ENCODE measurements around the gene TGFBR2. TPM values are rescaled to one million over a fixed set of nuclear protein-coding genes. Genes with fewer than 3 reads are reported as not detected.
A peak's percentile ranks its signal among the peaks of the same experiment; 100 is the strongest.

Gene TGFBR2
- polyA plus RNA-seq (2013, experiment 1 of 2): 4.2 TPM
- 4.4 TPM for polyA plus RNA-seq (2013, experiment 2 of 2)

DNA sequence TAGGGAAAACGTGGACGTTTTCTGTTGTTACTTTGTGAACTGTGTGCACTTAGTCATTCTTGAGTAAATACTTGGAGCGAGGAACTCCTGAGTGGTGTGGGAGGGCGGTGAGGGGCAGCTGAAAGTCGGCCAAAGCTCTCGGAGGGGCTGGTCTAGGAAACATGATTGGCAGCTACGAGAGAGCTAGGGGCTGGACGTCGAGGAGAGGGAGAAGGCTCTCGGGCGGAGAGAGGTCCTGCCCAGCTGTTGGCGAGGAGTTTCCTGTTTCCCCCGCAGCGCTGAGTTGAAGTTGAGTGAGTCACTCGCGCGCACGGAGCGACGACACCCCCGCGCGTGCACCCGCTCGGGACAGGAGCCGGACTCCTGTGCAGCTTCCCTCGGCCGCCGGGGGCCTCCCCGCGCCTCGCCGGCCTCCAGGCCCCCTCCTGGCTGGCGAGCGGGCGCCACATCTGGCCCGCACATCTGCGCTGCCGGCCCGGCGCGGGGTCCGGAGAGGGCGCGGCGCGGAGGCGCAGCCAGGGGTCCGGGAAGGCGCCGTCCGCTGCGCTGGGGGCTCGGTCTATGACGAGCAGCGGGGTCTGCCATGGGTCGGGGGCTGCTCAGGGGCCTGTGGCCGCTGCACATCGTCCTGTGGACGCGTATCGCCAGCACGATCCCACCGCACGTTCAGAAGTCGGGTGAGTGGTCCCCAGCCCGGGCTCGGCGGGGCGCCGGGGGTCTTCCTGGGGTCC lies at the start of gene TGFBR2:
TSS of gene TGFBR2 (plus strand) at position 301 of the 731 bp plus-strand sequence. CDS start at position 584, 283 bp downstream.
- Histone ChIP-seq H3K27me3 (ENCODE audit: insufficient read depth, low read length) (peaks cover 19% of the 10 kb centered on the region; the same call in 1 of the 2 replicates), H3K9me3 (ENCODE audit: insufficient read depth, low read depth, low read length) (no peaks in the 10 kb centered on the region), H3K4me3 (ENCODE audit: low read length) (peak within 1 kb of the TSS; percentile 84), H3K27ac (ENCODE audit: low read depth, low read length) (peak within 1 kb of the TSS; percentile 55; the same call in 1 of the 2 replicates), H3K9ac (ENCODE audit: low read depth, low read length) (peak within 1 kb of the TSS; percentile 80), H3K36me3 (ENCODE audit: insufficient read depth, low read length) (no peaks in the 10 kb centered on the region), H3K4me1 (ENCODE audit: insufficient read depth, low read length) (peaks cover 22% of the 10 kb centered on the region)
- under 1% methylated on average over 71 of the region's 71 CpGs for WGBS

DNA sequence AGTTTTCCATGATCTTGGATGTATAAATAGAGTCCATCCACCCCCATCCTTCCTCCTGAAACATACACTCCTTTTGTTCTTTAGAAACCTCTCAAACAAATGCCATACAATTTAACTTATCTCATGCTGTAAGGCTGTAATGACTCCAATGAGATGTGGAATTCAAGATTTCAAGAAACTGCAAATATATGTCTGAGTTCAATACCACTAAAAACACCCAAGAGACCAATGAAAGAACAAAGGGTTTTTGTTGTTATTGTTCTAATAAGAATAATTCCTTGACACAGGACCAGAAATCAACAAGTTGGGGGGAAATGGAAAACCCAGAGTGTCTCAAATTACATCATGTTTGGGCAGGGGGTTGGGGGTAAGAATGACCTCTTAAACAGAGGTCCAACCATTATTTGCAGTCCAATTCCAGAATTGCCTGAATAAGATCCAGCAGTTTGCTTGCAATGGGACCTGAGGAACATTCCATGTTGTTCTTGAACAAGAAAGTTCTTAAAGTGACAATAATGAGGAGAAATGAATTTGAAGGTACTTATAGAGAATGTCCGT lies 48.6 kb upstream of the TGFBR2 start:
- Histone ChIP-seq H3K27ac (ENCODE audit: low read depth, low read length) (no peak overlapping the region), H3K4me1 (ENCODE audit: insufficient read depth, low read length) (peaks cover 7% of the 10 kb centered on the region), H3K27me3 (ENCODE audit: insufficient read depth, low read length) (no peaks in the 10 kb centered on the region), H3K36me3 (ENCODE audit: insufficient read depth, low read length) (no peaks in the 10 kb centered on the region), H3K9me3 (ENCODE audit: insufficient read depth, low read depth, low read length) (no peaks in the 10 kb centered on the region), H3K4me3 (ENCODE audit: low read length) (no peak overlapping the region), H3K9ac (ENCODE audit: low read depth, low read length) (no peak overlapping the region)
- WGBS: 100% methylated on average over 1 of the region's 1 CpG

DNA sequence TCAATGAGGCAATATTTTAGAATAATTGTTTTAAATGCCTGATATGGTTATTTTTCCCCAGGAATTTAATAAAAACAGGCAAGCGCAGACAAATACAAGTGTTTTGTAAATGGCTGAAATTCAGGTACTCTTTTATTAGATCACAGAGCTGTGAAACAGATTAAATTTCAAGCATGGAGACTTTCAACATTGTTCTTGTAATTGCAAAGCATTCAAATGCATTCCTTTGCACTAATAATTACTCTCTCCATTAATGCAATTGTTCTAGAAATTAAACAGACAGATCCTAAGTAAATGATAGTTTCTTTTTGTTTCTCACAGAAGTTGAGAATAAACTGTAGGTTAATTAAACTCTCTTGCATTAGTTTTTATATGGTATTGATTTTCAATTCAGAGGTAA lies 42.4 kb upstream of the TGFBR2 start:
- Histone ChIP-seq H3K9ac (ENCODE audit: low read depth, low read length) (no peak overlapping the region), H3K9me3 (ENCODE audit: insufficient read depth, low read depth, low read length) (no peaks in the 10 kb centered on the region)
- WGBS: 86% methylated on average over 1 of the region's 1 CpG

DNA sequence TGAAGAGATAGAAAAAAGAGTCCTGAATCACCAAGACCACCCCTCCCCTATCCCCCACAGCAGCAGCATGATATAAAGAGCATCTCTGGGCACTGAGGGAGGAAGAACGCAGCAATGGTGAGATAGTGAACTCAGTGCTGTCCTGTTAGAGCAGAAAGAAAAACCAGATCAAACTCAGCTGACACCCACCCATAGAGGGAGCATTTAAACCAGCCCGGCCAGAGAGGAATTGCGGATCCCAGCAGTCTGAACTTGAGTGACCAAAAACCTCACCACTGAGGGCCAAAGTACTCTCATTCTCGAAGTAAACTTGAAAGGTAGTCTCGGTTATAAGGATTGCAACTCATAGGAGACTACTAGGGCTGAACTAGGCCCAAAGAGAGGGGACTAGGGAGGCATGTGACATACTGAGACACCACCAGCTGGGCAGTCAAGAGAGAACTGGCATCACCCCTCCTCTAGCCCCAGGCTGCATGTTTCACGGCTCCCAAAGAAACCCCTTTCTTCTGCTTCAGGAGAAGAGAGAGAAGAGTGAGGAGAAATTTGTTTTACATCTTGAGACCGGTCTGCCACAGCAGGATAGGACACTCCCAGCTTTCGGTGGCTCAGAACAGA lies 39.2 kb upstream of the TGFBR2 start:
- Histone ChIP-seq H3K4me3 (ENCODE audit: low read length) (no peak overlapping the region), H3K36me3 (ENCODE audit: insufficient read depth, low read length) (no peaks in the 10 kb centered on the region), H3K9me3 (ENCODE audit: insufficient read depth, low read depth, low read length) (no peaks in the 10 kb centered on the region), H3K27me3 (ENCODE audit: insufficient read depth, low read length) (no peaks in the 10 kb centered on the region), H3K4me1 (ENCODE audit: insufficient read depth, low read length) (no peaks in the 10 kb centered on the region), H3K27ac (ENCODE audit: low read depth, low read length) (no peak overlapping the region), H3K9ac (ENCODE audit: low read depth, low read length) (no peak overlapping the region)
- 83% methylated on average over 8 of the region's 8 CpGs for WGBS

More for the DNA sequence above, 42.4 kb upstream of the TGFBR2 start:
- H3K4me3 ChIP-seq (ENCODE audit: low read length): no peak overlapping the region
- H3K27me3 ChIP-seq (ENCODE audit: insufficient read depth, low read length): no peaks in the 10 kb centered on the region
- no peaks in the 10 kb centered on the region for H3K36me3 ChIP-seq (ENCODE audit: insufficient read depth, low read length)
- H3K4me1 ChIP-seq (ENCODE audit: insufficient read depth, low read length): no peaks in the 10 kb centered on the region
- H3K27ac ChIP-seq (ENCODE audit: low read depth, low read length): no peak overlapping the region

DNA sequence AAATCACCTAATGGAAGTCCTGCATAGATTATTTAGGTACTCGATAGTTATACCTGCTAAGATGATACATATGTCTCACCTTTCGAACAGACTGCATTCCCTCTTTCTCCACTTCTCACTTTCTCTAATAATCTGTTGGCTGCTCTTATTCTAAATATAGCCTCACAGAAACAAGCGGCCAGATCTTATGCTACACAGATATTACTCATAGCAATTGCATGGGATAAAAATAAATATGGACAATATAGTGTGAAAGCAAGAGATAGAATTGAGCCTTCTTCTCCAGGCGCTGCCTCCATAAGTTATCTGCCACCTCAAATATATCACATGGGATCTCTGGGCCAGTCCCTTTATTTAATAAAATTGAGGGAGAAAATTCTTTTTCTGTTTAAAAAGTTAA lies 29.5 kb upstream of the TGFBR2 start:
- Histone ChIP-seq H3K27me3 (ENCODE audit: insufficient read depth, low read length) (no peaks in the 10 kb centered on the region), H3K9ac (ENCODE audit: low read depth, low read length) (no peak overlapping the region), H3K9me3 (ENCODE audit: insufficient read depth, low read depth, low read length) (no peaks in the 10 kb centered on the region), H3K27ac (ENCODE audit: low read depth, low read length) (no peak overlapping the region), H3K36me3 (ENCODE audit: insufficient read depth, low read length) (no peaks in the 10 kb centered on the region), H3K4me3 (ENCODE audit: low read length) (no peak overlapping the region), H3K4me1 (ENCODE audit: insufficient read depth, low read length) (peaks cover 10% of the 10 kb centered on the region; the same call in 1 of the 2 replicates)
- WGBS: 64% methylated on average over 3 of the region's 4 CpGs

DNA sequence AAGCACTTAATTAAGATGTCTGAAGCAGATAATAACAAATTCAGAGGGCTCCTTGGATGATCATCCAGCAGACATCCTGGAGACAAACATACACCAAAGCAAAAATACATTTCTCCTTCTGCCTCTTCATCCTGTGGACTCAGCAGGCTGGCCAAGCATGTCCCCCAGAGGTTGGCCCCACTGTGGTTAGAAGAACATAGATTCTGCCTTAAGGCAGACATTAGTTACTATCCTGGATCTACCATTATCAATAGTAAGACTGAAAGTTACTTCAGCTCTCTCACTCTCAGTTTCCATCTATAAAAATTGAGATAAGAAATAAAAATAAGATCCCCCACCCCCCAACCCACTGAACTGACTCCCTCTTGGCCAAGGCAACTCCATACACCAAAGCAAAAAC lies 28.6 kb upstream of the TGFBR2 start:
- Histone ChIP-seq H3K27ac (ENCODE audit: low read depth, low read length) (no peak overlapping the region), H3K27me3 (ENCODE audit: insufficient read depth, low read length) (no peaks in the 10 kb centered on the region), H3K4me3 (ENCODE audit: low read length) (no peak overlapping the region), H3K9ac (ENCODE audit: low read depth, low read length) (no peak overlapping the region), H3K4me1 (ENCODE audit: insufficient read depth, low read length) (peaks cover 11% of the 10 kb centered on the region; the same call in 1 of the 2 replicates), H3K9me3 (ENCODE audit: insufficient read depth, low read depth, low read length) (no peaks in the 10 kb centered on the region), H3K36me3 (ENCODE audit: insufficient read depth, low read length) (no peaks in the 10 kb centered on the region)

DNA sequence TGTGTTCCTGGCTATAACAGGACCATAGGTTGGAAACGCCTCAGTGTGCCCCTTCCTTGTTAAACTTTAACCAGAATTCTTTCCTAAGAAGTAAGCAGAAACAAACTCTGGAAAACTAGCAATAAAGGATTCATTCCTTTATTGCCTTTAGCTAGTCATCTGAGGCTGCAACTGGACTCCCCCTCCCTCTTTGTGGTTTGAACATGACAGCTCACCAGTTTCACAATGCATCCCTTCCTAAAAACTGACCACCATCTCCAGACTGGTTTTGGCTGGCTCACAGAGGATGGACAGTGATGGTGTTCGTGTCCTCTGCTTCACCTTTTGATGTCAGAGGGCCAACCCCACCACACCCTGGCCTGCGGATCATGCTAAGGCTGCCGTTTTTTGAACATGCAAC lies 27.9 kb upstream of the TGFBR2 start:
- Histone ChIP-seq H3K27ac (ENCODE audit: low read depth, low read length) (no peak overlapping the region), H3K36me3 (ENCODE audit: insufficient read depth, low read length) (no peaks in the 10 kb centered on the region), H3K4me1 (ENCODE audit: insufficient read depth, low read length) (peaks cover 11% of the 10 kb centered on the region; the same call in 1 of the 2 replicates), H3K27me3 (ENCODE audit: insufficient read depth, low read length) (no peaks in the 10 kb centered on the region), H3K9ac (ENCODE audit: low read depth, low read length) (no peak overlapping the region), H3K4me3 (ENCODE audit: low read length) (no peak overlapping the region), H3K9me3 (ENCODE audit: insufficient read depth, low read depth, low read length) (no peaks in the 10 kb centered on the region)
- WGBS: 94% methylated on average over 4 of the region's 4 CpGs

- no peaks in the 10 kb centered on the region for H3K9me3 ChIP-seq (ENCODE audit: insufficient read depth, low read depth, low read length)
- no peak overlapping the region for H3K4me3 ChIP-seq (ENCODE audit: low read length)
- peaks cover 11% of the 10 kb centered on the region; the same call in 1 of the 2 replicates for H3K4me1 ChIP-seq (ENCODE audit: insufficient read depth, low read length)
- no peak overlapping the region for H3K9ac ChIP-seq (ENCODE audit: low read depth, low read length)
- H3K27me3 ChIP-seq (ENCODE audit: insufficient read depth, low read length): no peaks in the 10 kb centered on the region
- WGBS: 94% methylated on average over 4 of the region's 4 CpGs
- H3K27ac ChIP-seq (ENCODE audit: low read depth, low read length): no peak overlapping the region
- H3K36me3 ChIP-seq (ENCODE audit: insufficient read depth, low read length): no peaks in the 10 kb centered on the region
Observed at GRCh38 chr3:30578986-30579579, 27.3 kb upstream of the TGFBR2 start.

GRCh38 chr3:30581067-30581585 lies 25.3 kb upstream of the TGFBR2 start:
- Histone ChIP-seq H3K4me3 (ENCODE audit: low read length) (no peak overlapping the region), H3K27ac (ENCODE audit: low read depth, low read length) (no peak overlapping the region), H3K27me3 (ENCODE audit: insufficient read depth, low read length) (no peaks in the 10 kb centered on the region), H3K9ac (ENCODE audit: low read depth, low read length) (no peak overlapping the region), H3K4me1 (ENCODE audit: insufficient read depth, low read length) (peaks cover 11% of the 10 kb centered on the region; the same call in 1 of the 2 replicates), H3K9me3 (ENCODE audit: insufficient read depth, low read depth, low read length) (no peaks in the 10 kb centered on the region), H3K36me3 (ENCODE audit: insufficient read depth, low read length) (no peaks in the 10 kb centered on the region)
- 90% methylated on average over 15 of the region's 15 CpGs for WGBS

DNA sequence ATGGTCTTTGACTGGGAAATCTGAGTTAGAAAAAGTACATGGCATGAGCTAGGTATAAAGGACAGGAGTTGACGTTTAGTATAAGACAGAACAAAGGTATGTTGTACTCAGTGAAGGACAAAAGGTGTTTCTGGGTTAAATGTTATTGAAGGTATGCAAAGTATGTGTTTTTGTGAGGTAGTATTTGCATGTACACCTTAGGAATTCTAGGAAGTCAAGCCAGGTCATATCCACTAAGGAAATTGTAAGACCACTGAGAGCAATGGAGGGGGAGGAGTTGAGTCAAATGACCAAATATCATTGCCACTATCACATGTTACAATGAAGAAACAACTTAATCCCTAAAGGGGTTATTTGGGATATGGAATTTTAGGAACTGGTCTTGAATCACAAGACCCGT lies 24.4 kb upstream of the TGFBR2 start:
- no peak overlapping the region for H3K4me3 ChIP-seq (ENCODE audit: low read length)
- H3K9me3 ChIP-seq (ENCODE audit: insufficient read depth, low read depth, low read length): no peaks in the 10 kb centered on the region
- no peak overlapping the region for H3K9ac ChIP-seq (ENCODE audit: low read depth, low read length)
- 96% methylated on average over 2 of the region's 2 CpGs for WGBS
- H3K4me1 ChIP-seq (ENCODE audit: insufficient read depth, low read length): peaks cover 11% of the 10 kb centered on the region; the same call in 1 of the 2 replicates
- no peak overlapping the region for H3K27ac ChIP-seq (ENCODE audit: low read depth, low read length)
- H3K36me3 ChIP-seq (ENCODE audit: insufficient read depth, low read length): no peaks in the 10 kb centered on the region
- H3K27me3 ChIP-seq (ENCODE audit: insufficient read depth, low read length): no peaks in the 10 kb centered on the region

DNA sequence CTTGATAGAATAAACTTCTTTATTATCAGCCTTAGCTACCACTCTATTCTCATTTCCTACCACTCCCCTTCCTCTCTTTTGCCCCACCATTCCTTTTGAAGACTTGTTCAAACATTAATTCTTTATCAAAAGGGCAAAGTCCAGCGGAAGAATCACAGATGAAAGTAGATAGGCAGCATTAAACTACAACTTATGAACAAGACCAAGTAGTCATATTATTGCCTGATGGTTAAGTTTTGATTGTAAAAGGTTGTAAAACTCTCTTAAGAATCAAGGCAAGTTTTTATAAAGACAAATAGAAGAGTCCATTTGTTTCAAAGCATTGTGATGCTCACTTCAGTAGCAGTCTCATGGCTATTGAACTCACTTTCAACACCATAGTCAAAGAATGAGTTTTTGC lies 22.4 kb upstream of the TGFBR2 start:
- Histone ChIP-seq H3K9ac (ENCODE audit: low read depth, low read length) (no peak overlapping the region), H3K36me3 (ENCODE audit: insufficient read depth, low read length) (no peaks in the 10 kb centered on the region), H3K27me3 (ENCODE audit: insufficient read depth, low read length) (no peaks in the 10 kb centered on the region), H3K27ac (ENCODE audit: low read depth, low read length) (no peak overlapping the region), H3K4me1 (ENCODE audit: insufficient read depth, low read length) (peaks cover 11% of the 10 kb centered on the region; the same call in 1 of the 2 replicates), H3K9me3 (ENCODE audit: insufficient read depth, low read depth, low read length) (no peaks in the 10 kb centered on the region), H3K4me3 (ENCODE audit: low read length) (no peak overlapping the region)
- WGBS: 92% methylated on average over 1 of the region's 1 CpG
